ENCODE measurements around the gene OS9.

OS9 gene

GRCh38 chr12:57735952-57736740, 42.2 kb downstream of the OS9 start:
- Histone ChIP-seq H3K27me3 (ENCODE audit: control insufficient read depth, insufficient read depth, low read length, poor library complexity, severe bottlenecking) (peaks cover 100% of the 10 kb centered on the region), H3K4me3 (ENCODE audit: insufficient read depth, low read depth, low read length) (peak overlapping the region; percentile 16), H3K4me1 (ENCODE audit: control insufficient read depth, insufficient read depth, low read length) (peaks cover 30% of the 10 kb centered on the region), H3K36me3 (ENCODE audit: control insufficient read depth, insufficient read depth, low read length) (no peaks in the 10 kb centered on the region), H3K27ac (ENCODE audit: insufficient read depth, low read depth, low read length, poor library complexity, severe bottlenecking) (no peak overlapping the region), H3K9me3 (ENCODE audit: control insufficient read depth, low read length) (no peaks in the 10 kb centered on the region)
- 1% methylated on average over 47 to 49 of the region's 49 CpGs for WGBS, 2 experiments

- 3% methylated on average over 31 of the region's 31 CpGs for WGBS, 2 experiments
- no peak overlapping the region for H3K4me3 ChIP-seq (ENCODE audit: insufficient read depth, low read depth, low read length)
- H3K9me3 ChIP-seq (ENCODE audit: control insufficient read depth, low read length): no peaks in the 10 kb centered on the region
- no peak overlapping the region for H3K27ac ChIP-seq (ENCODE audit: insufficient read depth, low read depth, low read length, poor library complexity, severe bottlenecking)
- H3K36me3 ChIP-seq (ENCODE audit: control insufficient read depth, insufficient read depth, low read length): no peaks in the 10 kb centered on the region
- peaks cover 30% of the 10 kb centered on the region for H3K4me1 ChIP-seq (ENCODE audit: control insufficient read depth, insufficient read depth, low read length)
- peaks cover 100% of the 10 kb centered on the region for H3K27me3 ChIP-seq (ENCODE audit: control insufficient read depth, insufficient read depth, low read length, poor library complexity, severe bottlenecking)
These were observed 43.0 kb downstream of the OS9 start for GRCh38 chr12:57736741-57737466.

- Histone ChIP-seq H3K27ac (ENCODE audit: insufficient read depth, low read depth, low read length, poor library complexity, severe bottlenecking) (no peak overlapping the region), H3K27me3 (ENCODE audit: control insufficient read depth, insufficient read depth, low read length, poor library complexity, severe bottlenecking) (peaks cover 100% of the 10 kb centered on the region), H3K4me1 (ENCODE audit: control insufficient read depth, insufficient read depth, low read length) (peaks cover 30% of the 10 kb centered on the region), H3K36me3 (ENCODE audit: control insufficient read depth, insufficient read depth, low read length) (no peaks in the 10 kb centered on the region), H3K4me3 (ENCODE audit: insufficient read depth, low read depth, low read length) (peak overlapping the region; percentile 44), H3K9me3 (ENCODE audit: control insufficient read depth, low read length) (no peaks in the 10 kb centered on the region)
- WGBS, 2 experiments: 1% methylated on average over 106 to 110 of the region's 110 CpGs
These were observed 43.8 kb downstream of the OS9 start for GRCh38 chr12:57737467-57738460.

- Histone ChIP-seq H3K27me3 (ENCODE audit: control insufficient read depth, insufficient read depth, low read length, poor library complexity, severe bottlenecking) (peaks cover 99% of the 10 kb centered on the region), H3K4me3 (ENCODE audit: insufficient read depth, low read depth, low read length) (peak within 1 kb of the TSS; percentile 44)
- WGBS, 2 experiments: 0 to 1% methylated on average over 33 to 34 of the region's 36 CpGs
These were observed 44.8 kb downstream of the OS9 start, which contains the start of gene AGAP2 for GRCh38 chr12:57738661-57739237. TSS of gene AGAP2 (minus strand) at chr12:57738742. CDS start at chr12:57738246, 496 bp downstream.

GRCh38 chr12:57739387-57739786, 45.5 kb downstream of the OS9 start:
- Histone ChIP-seq H3K9me3 (ENCODE audit: control insufficient read depth, low read length) (no peaks in the 10 kb centered on the region), H3K36me3 (ENCODE audit: control insufficient read depth, insufficient read depth, low read length) (no peaks in the 10 kb centered on the region), H3K27ac (ENCODE audit: insufficient read depth, low read depth, low read length, poor library complexity, severe bottlenecking) (no peak overlapping the region), H3K4me3 (ENCODE audit: insufficient read depth, low read depth, low read length) (peak overlapping the region; percentile 44), H3K27me3 (ENCODE audit: control insufficient read depth, insufficient read depth, low read length, poor library complexity, severe bottlenecking) (peaks cover 98% of the 10 kb centered on the region), H3K4me1 (ENCODE audit: control insufficient read depth, insufficient read depth, low read length) (peaks cover 30% of the 10 kb centered on the region)
- WGBS, 2 experiments: 18% methylated on average over 7 of the region's 7 CpGs

More at GRCh38 chr12:57738661-57739237, 44.8 kb downstream of the OS9 start, which contains the start of gene AGAP2:
- Histone ChIP-seq H3K4me1 (ENCODE audit: control insufficient read depth, insufficient read depth, low read length) (peaks cover 30% of the 10 kb centered on the region), H3K27ac (ENCODE audit: insufficient read depth, low read depth, low read length, poor library complexity, severe bottlenecking) (no peak within 1 kb of the TSS), H3K9me3 (ENCODE audit: control insufficient read depth, low read length) (no peaks in the 10 kb centered on the region), H3K36me3 (ENCODE audit: control insufficient read depth, insufficient read depth, low read length) (no peaks in the 10 kb centered on the region)

- 23 to 27% methylated on average over 10 of the region's 10 CpGs for WGBS, 2 experiments
- H3K4me1 ChIP-seq (ENCODE audit: control insufficient read depth, insufficient read depth, low read length): peaks cover 27% of the 10 kb centered on the region
- H3K36me3 ChIP-seq (ENCODE audit: control insufficient read depth, insufficient read depth, low read length): no peaks in the 10 kb centered on the region
- H3K9me3 ChIP-seq (ENCODE audit: control insufficient read depth, low read length): no peaks in the 10 kb centered on the region
- H3K27ac ChIP-seq (ENCODE audit: insufficient read depth, low read depth, low read length, poor library complexity, severe bottlenecking): no peak overlapping the region
- H3K4me3 ChIP-seq (ENCODE audit: insufficient read depth, low read depth, low read length): no peak overlapping the region
- H3K27me3 ChIP-seq (ENCODE audit: control insufficient read depth, insufficient read depth, low read length, poor library complexity, severe bottlenecking): peaks cover 91% of the 10 kb centered on the region
These were observed 46.1 kb downstream of the OS9 start for GRCh38 chr12:57739914-57740538.

GRCh38 chr12:57740656-57741412, 46.9 kb downstream of the OS9 start:
- H3K9me3 ChIP-seq (ENCODE audit: control insufficient read depth, low read length): no peaks in the 10 kb centered on the region
- 85% methylated on average over 5 of the region's 5 CpGs for WGBS, 2 experiments

GRCh38 chr12:57741413-57741789, 47.5 kb downstream of the OS9 start:
- H3K4me1 ChIP-seq (ENCODE audit: control insufficient read depth, insufficient read depth, low read length): peaks cover 20% of the 10 kb centered on the region
- H3K9me3 ChIP-seq (ENCODE audit: control insufficient read depth, low read length): no peaks in the 10 kb centered on the region
- H3K36me3 ChIP-seq (ENCODE audit: control insufficient read depth, insufficient read depth, low read length): peaks cover under 1% of the 10 kb centered on the region
- peaks cover 77% of the 10 kb centered on the region for H3K27me3 ChIP-seq (ENCODE audit: control insufficient read depth, insufficient read depth, low read length, poor library complexity, severe bottlenecking)
- H3K27ac ChIP-seq (ENCODE audit: insufficient read depth, low read depth, low read length, poor library complexity, severe bottlenecking): no peak overlapping the region
- 89 to 91% methylated on average over 1 of the region's 1 CpG for WGBS, 2 experiments
- no peak overlapping the region for H3K4me3 ChIP-seq (ENCODE audit: insufficient read depth, low read depth, low read length)

More at GRCh38 chr12:57740656-57741412, 46.9 kb downstream of the OS9 start:
- no peaks in the 10 kb centered on the region for H3K36me3 ChIP-seq (ENCODE audit: control insufficient read depth, insufficient read depth, low read length)
- H3K27me3 ChIP-seq (ENCODE audit: control insufficient read depth, insufficient read depth, low read length, poor library complexity, severe bottlenecking): peaks cover 83% of the 10 kb centered on the region
- peaks cover 25% of the 10 kb centered on the region for H3K4me1 ChIP-seq (ENCODE audit: control insufficient read depth, insufficient read depth, low read length)
- no peak overlapping the region for H3K27ac ChIP-seq (ENCODE audit: insufficient read depth, low read depth, low read length, poor library complexity, severe bottlenecking)
- no peak overlapping the region for H3K4me3 ChIP-seq (ENCODE audit: insufficient read depth, low read depth, low read length)
